ENCODE results near the gene ZBTB7C. TPM values are rescaled to one million over a fixed set of nuclear protein-coding genes. Genes with fewer than 3 reads are reported as not detected.

Gene ZBTB7C
- total RNA-seq, 1 experiment from 2014 or later: 0.17 TPM

DNA sequence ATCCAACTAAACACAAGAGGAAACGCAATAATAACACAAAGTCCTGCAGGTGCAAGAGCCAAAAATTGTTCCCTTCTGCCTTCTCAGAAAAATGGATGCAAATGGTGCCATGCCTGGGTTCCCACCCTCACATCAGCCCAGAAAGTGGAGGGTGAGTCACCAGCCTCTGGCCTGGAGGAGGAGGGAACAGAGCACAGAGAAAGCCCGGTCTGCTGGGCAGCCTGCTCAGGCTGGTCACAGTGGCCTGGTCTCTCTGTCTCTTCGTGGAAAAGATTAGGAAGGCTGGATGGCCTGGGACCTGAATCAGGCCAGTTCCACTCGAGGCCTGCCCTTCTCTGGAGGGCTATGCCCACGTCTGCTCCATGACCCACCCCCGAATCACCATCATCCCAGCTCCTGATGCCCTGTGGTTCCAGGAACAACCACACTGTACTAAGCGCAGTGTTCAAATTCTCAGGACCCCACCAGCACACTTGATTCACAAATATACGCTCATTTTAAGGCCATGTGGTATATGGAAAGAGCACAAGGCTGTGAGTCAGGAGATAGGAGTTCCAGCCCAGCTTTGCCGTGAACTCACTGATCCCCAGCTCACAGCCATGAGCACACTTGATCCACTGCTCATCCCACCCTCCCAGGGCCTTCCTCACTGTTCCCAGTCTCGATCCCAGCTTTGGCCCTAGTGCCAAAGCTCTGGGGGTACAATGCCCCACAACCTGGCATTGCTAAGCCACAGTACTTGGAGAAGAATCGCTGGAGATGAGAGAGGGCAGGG lies 82.1 kb downstream of the ZBTB7C start:
- peak; percentile 63 for DNase-seq (ENCODE audit: low read depth)

DNA sequence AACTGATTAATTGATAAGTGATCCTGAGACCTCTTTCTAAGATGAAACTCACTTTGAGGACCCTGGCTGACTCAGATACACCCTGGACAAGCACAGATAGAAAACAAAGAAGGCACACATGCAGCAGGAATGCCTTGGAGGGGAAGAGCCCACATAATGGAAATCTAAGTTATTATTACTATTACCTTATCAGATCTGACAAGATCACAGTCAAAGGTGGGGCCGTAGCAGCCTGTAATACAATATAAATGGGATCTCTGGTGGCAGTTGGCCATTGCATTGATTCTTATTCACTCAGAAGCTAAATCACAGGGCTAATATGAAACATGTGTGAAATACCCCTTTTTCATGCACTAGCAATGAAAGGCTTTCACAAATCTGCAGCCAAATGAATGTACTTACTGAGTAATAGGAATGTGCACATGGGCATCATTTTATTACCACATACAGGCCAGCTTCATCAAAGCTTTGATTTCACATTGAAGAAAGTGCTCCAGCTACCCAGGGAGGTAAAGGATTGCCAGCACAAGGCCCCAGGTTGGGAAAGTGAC lies 84.0 kb downstream of the ZBTB7C start:
- no peak for DNase-seq (ENCODE audit: low read depth)

DNA sequence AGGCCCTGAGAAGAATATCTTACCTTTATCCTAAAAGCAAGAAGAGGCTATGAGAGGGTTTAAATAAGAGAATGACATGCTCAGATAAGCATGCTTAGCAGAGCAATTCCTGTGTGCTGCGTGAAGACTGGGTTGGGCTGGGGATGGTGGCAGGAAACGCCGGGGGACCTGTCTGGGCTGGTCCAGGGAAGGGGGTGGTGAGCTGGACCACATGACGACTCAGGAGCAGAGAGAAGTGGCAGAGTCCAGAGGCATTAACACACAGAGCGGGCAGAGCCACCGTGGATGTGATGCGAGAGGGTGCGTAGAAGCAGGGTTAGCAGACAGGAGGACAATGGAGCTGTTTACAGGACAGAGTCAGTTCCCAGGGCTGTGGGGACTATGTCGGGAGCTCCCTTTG lies 84.5 kb downstream of the ZBTB7C start:
- no peak for DNase-seq (ENCODE audit: low read depth)

DNA sequence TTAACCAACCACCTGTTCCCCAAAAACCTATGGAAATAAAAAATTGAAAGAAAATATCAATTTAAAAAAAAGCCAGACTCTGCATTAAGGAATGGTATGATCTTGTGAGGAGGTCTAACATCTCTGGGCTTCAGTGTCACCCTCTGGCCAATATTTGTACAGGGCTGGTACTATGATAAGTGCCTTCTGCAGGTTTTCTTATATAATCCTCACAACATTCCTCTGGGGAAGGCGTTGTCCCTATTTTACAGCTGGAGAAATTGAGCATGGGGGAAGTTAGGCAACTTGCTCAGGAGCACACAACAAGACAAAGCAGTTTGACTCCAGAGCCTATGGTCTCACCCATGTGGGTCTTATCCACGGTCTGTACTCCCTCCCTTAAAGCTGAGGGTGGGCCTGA lies 86.0 kb downstream of the ZBTB7C start:
- no peak for DNase-seq (ENCODE audit: low read depth)

DNA sequence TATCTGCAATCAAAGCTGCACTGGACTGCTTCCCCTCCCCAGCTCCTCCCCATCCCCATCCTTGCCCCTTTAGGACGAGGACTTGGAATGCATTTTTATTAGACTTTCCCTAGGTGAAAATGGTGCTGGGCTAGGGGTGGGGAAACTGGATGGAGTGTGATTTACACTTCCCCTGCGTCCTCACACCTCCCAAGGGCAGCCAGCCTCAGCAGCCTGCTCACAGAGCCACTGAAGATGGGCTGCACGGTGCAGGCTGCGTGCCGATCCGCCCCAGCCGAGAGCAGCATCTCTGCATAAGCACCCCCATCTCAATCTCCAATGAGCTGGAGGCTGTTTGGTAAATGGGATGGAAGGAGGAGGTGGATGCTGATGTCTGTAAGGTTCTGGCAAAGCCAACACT lies 87.6 kb downstream of the ZBTB7C start:
- DNase-seq (ENCODE audit: low read depth): no peak

DNA sequence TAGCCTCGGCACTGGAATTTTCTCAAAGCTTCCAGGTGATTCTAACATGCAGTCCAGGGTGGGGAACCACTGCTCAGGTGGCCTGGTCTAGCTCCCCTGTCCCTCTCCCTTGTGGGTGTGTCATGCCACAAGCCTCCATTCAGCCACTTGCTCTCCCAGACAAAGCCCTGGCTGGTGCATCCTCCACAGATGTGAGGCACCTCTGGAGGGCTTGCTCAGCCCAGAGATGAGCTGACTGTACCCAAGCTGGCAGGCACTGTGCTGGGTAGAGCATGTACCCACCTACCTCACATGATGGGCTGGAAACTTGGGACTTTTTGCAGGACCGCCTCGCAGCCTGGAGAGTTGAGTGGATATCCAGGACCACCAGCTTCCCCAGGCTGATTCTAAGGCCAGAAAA lies 88.1 kb downstream of the ZBTB7C start:
- no peak for DNase-seq (ENCODE audit: low read depth)

DNA sequence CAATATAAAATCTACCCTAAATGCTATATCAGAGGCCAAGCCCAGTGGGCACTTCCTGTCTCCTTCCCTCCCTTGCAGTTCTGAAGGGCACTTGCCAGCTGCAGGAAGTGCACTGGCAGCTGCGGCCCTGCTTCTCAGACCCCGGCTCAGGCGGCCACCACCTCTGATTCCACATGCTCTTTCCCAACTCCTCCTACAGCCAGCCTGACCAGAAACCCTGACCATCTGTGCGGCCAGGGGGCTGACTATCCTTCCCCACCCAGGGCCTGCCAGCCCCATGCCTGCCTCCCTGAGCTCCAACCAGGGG lies 88.6 kb downstream of the ZBTB7C start:
- DNase-seq (ENCODE audit: low read depth): peak; percentile 71

DNA sequence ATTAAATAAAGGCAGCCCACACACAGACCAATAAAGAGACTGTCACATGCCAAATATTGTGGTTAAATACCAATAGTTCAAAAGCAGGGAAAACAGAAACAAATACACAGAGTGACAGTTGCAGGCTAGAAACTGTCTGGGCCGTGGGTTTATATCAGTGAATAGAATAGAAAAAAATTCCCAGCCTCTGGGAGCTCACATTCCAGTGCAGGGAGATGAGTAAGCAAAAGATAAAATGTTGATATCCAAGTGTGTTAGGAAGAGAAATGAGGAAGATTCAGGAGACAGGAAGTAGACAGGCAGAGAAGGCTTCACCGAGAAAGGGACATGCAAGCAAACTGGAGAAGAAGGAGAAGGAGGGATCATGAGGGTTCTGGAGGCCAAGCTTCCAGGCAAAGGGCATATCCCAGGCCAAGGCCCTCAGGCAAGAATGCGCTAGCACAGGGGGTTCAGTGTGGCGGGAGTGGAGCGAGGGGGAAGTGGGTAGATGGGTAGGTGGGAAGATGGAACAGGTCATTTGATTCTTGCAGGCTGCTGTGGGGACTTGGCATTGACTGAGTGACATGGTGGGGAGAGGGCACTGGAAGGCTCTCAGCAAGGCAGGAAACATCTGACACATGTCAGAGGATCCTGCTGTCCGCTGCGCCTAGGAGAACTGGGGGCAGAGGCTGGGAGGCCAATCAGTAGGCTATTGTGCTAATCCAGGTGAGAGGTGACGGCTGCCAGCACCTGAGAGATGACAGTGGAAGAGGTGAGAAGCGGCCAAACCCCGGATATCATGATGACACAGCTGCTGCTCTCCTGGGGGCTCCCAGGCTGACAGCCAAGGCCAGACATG lies 89.2 kb downstream of the ZBTB7C start:
- DNase-seq (ENCODE audit: low read depth): peak; percentile 46

DNA sequence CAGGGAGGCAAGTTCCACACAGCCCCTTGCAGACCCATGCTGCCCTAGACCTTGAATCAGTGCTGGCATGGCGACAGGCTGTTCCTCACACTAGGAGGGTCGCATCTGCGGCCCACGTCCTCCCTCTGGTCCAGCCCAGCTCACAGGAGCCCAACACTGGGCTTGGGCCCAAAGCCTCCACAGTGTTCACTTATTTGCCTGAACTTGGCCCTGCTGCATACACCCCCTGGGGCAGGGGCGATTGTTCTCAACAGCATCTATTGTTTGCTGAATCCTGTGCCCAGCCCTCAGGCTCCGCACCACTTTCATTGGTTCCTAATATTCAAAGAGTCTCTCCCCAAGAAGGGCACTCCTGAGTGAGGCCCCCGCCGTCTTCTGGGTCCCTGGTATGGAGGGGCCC lies 90.7 kb downstream of the ZBTB7C start:
- DNase-seq (ENCODE audit: low read depth): no peak

DNA sequence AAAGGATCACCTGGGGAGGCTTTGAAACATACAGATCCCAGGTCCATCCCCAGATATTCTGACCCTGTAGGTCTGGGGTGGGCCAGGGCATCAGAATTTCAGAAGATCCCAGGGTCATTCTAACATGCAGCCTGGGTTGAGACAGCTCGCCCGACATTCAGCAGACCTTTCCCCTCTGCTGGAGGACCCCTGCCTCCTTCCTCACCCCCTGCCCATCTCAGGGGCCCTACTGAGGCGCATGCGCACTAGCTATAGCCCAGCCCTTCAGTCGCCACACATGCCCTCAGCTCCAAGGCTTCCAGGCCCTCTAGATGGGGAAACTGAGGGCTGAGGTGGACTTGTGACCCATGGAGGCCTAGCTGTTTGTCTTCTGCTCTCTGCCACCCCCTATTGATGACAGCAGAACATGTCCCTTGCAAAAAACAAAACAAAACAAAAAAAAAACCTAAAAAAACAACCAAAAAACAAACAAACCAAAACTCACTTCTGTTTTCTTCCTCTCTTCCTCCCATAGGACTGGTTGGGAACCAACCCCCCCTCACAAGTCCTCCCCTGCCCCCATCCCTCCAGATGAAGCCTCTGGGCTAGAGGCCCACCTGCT lies 91.3 kb downstream of the ZBTB7C start:
- DNase-seq (ENCODE audit: low read depth): no peak

DNA sequence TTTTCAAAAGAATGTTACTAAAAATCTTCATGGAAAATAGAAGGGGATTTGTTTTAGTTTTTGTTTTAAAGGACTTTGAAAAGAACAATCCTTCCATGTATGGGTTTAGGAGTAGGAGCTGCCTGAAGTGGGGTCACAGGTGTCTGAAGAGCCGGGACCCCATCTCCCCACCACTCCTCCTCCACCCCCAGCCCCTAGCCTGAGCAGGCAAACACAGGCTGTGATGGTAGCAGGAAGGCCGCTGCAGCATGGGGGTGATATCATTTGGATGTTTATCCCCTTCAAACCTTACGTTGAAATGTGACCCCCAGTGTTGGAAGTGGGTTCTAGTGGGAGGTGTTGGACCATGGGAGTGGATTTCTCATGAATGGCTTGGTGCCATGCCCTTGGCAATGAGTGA lies 93.0 kb downstream of the ZBTB7C start:
- DNase-seq (ENCODE audit: low read depth): no peak

DNA sequence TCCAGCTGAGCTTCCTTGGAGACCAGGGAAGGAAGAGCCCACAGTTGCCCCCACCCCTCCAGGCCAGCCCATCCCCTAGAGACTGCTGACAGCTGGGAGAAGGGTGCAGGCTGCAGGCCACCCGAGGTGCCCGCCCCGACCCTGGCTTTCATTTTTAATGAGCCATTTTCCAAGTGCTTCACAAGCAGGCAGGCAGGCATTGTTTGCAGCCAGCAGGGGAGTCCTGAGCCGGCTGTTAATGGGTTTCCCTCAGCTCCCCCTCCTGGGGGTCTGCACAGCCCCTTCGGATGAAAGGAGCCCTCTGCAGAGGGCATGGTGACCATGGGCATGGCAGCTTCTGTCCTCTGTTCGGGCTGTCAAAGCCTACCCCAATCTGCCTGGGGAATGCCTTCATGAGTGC lies 94.5 kb downstream of the ZBTB7C start:
- DNase-seq (ENCODE audit: low read depth): no peak

DNA sequence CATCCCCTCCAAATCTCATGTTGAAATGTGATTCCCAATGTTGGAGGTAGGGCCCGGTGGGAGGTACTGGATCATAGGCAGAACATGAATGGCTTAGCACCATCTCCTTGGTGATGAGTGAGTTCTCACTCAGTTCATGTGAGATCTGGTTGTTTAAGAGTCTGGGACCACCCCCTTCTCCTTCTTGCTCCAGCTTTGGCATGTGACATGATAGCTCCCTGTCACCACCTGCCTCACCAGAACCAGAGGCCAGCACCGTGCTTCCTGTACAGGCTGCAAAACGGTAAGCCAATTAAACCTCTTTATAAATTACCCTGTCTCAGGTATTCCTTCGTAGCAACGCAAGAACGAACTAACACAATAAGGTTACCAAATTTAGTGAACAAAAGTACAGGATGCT lies 95.4 kb downstream of the ZBTB7C start:
- DNase-seq (ENCODE audit: low read depth): no peak

DNA sequence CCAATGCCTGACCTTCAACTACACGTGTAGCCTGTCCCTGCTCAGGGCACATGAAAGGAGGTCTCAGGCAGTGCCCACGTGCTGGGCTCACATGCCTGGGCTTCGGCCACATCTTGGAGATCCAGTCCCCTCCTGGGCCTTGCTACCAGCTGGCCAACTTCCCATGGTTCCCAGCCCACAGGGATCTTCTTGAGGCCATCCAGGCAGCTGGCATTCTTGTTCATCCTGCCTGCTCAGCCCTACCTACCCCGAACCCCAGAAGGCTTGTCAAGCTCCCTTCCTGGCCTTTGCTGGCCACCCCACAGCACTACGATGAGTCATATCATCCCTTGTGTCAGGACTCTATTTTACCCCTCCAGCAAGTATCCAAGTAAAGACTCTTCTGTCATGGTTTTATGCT lies 97.1 kb downstream of the ZBTB7C start:
- DNase-seq (ENCODE audit: low read depth): peak; percentile 19

DNA sequence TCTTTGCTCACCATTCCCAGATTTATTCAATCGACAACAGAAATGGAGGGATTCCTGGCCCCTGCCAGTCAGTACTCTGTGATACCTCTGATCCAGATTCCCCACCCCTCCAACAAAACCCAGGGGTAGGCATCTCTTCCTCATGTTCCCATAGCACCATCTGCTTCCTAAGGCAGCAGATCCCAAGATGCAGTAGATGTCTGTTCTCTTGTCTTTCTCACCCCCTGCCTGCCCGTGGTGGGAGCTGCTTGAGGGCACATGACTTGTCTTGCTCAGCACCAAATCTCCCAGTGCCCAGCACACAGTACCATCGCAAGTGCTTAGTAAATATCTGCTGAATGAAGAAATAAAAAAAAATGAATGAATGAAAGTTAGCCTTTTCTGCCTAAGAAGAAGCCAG lies 98.2 kb downstream of the ZBTB7C start:
- DNase-seq (ENCODE audit: low read depth): no peak

DNA sequence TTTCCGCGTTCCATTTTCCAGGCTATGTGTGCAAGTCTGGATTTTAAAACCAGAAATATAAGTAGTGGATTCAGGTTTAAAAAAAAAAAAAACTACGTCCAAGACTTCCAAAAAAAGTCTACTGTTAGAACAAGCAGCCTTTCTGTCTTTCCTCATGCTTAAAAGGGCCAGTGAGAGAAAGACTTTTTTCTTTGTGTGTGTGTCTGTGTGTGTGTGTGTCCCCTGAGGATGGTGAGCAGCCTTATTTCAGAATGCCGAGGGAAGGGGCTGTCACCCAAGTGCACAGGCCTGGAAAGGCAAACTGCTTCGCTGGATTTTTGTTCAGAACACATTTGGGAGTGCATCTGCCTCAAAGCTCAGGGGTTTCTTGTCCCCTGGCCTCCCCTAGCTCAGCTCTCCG lies 98.8 kb downstream of the ZBTB7C start:
- no peak for DNase-seq (ENCODE audit: low read depth)

DNA sequence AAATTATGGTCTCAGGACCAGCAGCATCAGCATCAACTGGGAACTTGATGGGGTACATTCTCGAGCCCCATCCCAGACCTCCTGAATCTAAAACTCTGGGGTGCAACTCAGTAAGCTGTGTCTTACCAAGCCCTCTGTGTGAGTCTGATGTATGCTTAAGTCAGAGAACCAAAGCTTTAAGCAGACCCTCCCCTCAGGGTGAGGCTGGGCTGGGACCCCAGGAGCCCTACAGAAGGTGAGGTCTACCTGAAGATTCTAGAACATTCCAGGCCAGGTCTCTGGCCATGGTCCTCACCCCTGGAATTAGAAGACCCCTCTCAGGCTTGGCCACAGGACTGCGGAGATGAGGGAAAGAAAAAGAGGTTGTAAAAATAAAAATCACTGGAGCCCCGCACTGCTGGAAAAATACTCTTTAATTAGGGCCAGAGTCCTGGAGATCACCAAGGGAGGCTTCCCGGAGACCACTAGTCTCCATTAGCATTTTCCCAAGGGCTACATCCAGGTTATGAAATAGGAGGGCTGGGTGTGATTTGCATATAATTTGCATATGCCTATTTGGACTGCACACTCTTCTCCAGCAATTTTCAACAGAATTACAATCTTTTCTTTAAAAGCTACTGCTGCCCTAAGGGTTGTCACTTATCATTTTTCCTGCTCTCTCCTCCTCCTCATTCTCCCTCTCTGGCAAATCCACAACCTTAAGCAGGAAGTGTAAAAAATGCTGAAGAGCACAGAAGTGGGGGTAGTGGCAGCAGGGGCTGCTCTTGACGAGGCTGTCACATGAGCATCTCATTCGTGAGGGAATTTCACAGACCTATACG lies 100.2 kb downstream of the ZBTB7C start:
- no peak for DNase-seq (ENCODE audit: low read depth)

DNA sequence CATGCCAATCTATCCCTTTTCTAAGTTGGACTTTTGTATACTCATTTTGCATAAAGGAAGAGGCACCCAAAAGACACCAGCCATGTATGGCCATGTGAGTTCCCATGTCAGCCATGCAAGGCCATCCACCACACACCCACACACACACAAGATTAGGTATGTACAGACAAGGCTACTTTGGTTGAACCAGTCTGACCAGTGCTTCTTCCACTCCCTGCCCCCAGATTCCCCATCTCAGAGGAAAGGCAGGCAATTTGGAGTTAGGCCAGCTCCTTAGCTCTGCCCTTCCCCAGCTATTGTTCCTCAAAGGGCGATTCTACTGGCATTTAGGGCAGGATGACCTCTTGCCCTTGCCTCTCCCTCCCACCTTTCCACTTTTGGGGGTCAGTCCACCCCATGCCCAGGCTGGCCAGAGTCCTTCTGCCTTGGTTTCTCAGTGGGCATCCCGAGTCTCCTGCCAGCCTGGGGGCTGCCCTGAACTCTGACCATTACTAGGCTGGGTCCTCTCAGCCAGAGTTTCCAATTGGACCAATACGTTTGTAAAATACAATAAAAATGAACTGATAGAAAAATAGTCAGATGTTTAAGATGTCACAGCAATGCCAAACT lies 101.1 kb downstream of the ZBTB7C start:
- no peak for DNase-seq (ENCODE audit: low read depth)

DNA sequence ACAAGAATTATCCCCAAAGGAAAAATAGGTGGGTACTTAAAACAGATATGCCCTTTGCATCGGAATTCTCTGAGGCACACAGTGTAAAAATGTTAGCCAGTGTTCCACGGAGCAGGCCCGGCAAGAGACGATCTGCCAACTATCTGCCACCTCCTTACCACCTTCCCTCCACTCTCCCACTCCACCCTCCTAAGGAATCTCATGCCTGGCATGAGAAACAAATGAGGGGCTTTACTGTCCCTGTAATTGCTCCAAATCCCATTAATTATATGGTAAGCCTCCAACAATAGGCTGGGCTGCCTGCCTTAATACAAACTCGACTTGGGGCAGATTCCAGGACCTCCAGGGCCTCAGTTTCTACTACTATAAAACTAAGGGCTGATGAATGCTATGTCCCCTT lies 102.3 kb downstream of the ZBTB7C start:
- no peak for DNase-seq (ENCODE audit: low read depth)

DNA sequence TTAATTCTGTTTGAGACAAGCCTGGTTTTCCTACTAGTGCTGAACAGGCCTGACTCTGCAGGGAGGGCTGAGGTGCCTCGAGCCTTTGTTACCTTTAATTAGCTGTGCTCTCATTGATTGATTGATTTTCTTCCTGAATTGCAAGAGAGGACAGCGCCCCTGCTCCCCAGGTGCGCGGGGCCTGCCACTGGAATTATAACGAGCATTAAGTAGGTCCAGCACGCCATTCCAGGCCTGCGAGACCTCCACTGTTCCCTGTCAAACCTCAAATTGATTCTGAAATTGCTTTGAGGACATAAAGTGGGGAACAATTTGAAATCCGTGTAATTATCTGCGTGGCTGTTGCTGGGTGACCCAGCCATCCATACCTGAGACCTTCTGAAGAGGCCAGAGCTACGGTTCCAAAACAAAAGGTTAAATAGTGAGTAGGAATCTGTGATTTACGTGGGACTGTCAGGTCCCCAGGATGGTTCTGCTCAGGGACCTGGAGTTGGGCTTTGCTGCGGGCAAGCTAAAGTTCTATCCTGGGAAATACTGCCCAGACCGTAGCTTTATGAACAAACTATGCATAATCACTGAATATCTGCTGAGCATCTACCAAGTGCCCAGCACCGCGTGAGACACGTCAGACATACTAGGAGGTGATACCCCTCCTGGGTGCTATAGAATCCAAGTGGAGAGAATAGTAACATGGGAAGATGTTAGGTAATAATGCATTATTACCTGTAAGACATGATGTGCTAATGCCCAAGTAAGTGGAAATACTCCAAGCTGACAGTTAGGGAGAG lies 104.1 kb downstream of the ZBTB7C start:
- DNase-seq (ENCODE audit: low read depth): no peak

Measured in LHCN-M2 (cell line).